HG03139 (cell line): Measurements from ENCODE around the gene USP17L20.
"Not testable (repeated sequence)": the region's sequence is repeated elsewhere in the genome, so short reads cannot be mapped to it uniquely, and the experiment has no call there.

Experiments used
- ATAC-seq: cut with Tn5 transposase; IDR thresholded peaks from one replicate; pipeline ENCODE4 v1.9.1; 2021; ENCODE audit not compliant: unreplicated experiment

Gene USP17L20, protein sequence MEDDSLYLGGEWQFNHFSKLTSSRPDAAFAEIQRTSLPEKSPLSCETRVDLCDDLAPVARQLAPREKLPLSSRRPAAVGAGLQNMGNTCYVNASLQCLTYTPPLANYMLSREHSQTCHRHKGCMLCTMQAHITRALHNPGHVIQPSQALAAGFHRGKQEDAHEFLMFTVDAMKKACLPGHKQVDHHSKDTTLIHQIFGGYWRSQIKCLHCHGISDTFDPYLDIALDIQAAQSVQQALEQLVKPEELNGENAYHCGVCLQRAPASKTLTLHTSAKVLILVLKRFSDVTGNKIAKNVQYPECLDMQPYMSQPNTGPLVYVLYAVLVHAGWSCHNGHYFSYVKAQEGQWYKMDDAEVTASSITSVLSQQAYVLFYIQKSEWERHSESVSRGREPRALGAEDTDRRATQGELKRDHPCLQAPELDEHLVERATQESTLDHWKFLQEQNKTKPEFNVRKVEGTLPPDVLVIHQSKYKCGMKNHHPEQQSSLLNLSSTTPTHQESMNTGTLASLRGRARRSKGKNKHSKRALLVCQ

DNA sequence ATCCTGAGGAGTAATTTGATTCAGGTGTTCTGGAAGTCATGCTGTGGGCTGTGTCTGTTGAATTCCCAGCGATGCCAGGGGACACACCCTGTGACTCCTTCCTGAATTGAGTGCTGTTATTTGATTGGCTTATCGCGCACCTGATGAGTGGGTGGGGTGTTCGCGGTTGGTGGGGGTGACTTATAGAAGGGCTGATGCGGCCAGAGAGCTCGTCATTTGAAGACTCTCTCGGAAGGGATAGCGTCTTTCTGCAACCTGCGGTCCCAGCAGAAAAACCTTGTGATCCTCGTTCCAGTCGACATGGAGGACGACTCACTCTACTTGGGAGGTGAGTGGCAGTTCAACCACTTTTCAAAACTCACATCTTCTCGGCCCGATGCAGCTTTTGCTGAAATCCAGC, at the start of gene USP17L20:
Gene USP17L20 (plus strand): TSS at position 301 of the 400 bp plus-strand sequence. CDS start 0 bp downstream, at position 301.
- ATAC-seq = not testable (repeated sequence)

DNA sequence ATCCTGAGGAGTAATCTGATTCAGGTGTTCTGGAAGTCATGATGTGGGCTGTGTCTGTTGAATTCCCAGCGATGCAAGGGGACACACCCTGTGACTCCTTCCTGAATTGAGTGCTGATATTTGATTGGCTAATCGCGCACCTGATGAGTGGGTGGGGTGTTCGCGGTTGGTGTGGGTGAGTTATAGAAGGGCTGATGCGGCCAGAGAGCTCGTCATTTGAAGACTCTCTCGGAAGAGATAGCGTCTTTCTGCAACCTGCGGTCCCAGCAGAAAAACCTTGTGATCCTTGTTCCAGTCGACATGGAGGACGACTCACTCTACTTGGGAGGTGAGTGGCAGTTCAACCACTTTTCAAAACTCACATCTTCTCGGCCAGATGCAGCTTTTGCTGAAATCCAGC, 47.6 kb upstream of the USP17L20 start, which contains the start of gene USP17L10:
Gene USP17L10 (plus strand): TSS at position 301 of the 400 bp plus-strand sequence. CDS start 0 bp downstream, at position 301.
- not testable (repeated sequence) for ATAC-seq

DNA sequence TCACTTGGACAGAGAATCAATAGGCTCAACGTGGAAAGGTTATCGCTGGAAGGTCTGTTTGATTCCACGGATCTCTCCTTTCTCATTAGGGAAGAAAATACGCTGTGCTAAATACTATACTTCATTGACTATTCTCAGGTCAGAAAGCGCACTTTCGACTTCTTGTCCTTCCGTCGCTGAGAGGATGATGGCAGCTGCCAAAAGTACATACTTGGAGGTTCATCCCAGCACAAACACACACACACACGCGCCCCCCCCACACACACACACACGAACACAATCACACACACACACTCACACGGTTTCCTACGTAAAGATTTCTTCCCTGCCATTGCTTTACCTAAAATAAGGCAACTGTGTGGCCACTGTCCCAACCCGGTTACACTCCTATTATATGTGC, 43.2 kb upstream of the USP17L20 start:
- not testable (repeated sequence) for ATAC-seq

DNA sequence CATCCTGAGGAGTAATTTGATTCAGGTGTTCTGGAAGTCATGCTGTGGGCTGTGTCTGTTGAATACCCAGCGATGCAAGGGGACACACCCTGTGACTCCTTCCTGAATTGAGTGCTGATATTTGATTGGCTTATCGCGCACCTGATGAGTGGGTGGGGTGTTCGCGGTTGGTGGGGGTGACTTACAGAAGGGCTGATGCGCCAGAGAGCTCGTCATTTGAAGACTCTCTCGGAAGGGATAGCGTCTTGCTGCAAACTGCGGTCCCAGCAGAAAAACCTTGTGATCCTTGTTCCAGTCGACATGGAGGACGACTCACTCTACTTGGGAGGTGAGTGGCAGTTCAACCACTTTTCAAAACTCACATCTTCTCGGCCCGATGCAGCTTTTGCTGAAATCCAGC, 42.8 kb upstream of the USP17L20 start, which contains the start of gene USP17L11:
Gene USP17L11 (plus strand): TSS at position 301 of the 400 bp plus-strand sequence. CDS start 0 bp downstream, at position 301.
- not testable (repeated sequence) for ATAC-seq

DNA sequence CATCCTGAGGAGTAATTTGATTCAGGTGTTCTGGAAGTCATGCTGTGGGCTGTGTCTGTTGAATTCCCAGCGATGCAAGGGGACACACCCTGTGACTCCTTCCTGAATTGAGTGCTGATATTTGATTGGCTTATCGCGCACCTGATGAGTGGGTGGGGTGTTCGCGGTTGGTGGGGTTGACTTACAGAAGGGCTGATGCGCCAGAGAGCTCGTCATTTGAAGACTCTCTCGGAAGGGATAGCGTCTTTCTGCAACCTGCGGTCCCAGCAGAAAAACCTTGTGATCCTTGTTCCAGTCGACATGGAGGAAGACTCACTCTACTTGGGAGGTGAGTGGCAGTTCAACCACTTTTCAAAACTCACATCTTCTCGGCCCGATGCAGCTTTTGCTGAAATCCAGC, 38.1 kb upstream of the USP17L20 start, which contains the start of gene USP17L12:
Gene USP17L12 (plus strand): TSS at position 301 of the 400 bp plus-strand sequence. CDS start 0 bp downstream, at position 301.
- ATAC-seq = not testable (repeated sequence)

DNA sequence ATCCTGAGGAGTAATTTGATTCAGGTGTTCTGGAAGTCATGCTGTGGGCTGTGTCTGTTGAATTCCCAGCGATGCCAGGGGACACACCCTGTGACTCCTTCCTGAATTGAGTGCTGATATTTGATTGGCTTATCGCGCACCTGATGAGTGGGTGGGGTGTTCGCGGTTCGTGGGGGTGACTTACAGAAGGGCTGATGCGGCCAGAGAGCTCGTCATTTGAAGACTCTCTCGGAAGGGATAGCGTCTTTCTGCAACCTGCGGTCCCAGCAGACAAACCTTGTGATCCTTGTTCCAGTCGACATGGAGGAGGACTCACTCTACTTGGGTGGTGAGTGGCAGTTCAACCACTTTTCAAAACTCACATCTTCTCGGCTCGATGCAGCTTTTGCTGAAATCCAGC, 33.3 kb upstream of the USP17L20 start, which contains the start of gene USP17L13:
Gene USP17L13 (plus strand): TSS at position 301 of the 400 bp plus-strand sequence. CDS start 0 bp downstream, at position 301.
- not testable (repeated sequence) for ATAC-seq

DNA sequence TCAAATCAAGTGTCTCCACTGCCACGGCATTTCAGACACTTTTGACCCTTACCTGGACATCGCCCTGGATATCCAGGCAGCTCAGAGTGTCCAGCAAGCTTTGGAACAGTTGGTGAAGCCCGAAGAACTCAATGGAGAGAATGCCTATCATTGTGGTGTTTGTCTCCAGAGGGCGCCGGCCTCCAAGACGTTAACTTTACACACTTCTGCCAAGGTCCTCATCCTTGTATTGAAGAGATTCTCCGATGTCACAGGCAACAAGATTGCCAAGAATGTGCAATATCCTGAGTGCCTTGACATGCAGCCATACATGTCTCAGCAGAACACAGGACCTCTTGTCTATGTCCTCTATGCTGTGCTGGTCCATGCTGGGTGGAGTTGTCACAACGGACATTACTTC, 27.7 kb upstream of the USP17L20 start:
- ATAC-seq = not testable (repeated sequence)

DNA sequence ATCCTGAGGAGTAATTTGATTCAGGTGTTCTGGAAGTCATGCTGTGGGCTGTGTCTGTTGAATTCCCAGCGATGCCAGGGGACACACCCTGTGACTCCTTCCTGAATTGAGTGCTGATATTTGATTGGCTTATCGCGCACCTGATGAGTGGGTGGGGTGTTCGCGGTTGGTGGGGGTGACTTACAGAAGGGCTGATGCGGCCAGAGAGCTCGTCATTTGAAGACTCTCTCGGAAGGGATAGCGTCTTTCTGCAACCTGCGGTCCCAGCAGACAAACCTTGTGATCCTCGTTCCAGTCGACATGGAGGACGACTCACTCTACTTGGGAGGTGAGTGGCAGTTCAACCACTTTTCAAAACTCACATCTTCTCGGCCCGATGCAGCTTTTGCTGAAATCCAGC, 23.8 kb upstream of the USP17L20 start, which contains the start of gene USP17L15:
Gene USP17L15 (plus strand): TSS at position 301 of the 400 bp plus-strand sequence. CDS start 0 bp downstream, at position 301.
- not testable (repeated sequence) for ATAC-seq

DNA sequence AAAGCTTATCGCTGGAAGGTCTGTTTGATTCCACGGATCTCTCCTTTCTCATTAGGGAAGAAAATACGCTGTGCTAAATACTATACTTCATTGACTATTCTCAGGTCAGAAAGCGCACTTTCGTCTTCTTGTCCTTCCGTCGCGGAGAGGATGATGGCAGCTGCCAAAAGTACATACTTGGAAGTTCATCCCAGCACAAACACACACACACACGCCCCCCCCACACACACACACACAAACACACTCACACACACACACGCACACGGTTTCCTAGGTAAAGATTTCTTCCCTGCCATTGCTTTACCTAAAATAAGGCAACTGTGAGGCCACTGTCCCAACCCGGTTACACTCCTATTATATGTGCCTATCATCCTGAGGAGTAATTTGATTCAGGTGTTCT, 19.5 kb upstream of the USP17L20 start:
- not testable (repeated sequence) for ATAC-seq

DNA sequence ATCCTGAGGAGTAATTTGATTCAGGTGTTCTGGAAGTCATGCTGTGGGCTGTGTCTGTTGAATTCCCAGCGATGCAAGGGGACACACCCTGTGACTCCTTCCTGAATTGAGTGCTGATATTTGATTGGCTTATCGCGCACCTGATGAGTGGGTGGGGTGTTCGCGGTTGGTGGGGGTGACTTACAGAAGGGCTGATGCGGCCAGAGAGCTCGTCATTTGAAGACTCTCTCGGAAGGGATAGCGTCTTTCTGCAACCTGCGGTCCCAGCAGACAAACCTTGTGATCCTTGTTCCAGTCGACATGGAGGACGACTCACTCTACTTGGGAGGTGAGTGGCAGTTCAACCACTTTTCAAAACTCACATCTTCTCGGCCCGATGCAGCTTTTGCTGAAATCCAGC, 14.3 kb upstream of the USP17L20 start, which contains the start of gene USP17L17:
Gene USP17L17 (plus strand): TSS at position 301 of the 400 bp plus-strand sequence. CDS start 0 bp downstream, at position 301.
- ATAC-seq = not testable (repeated sequence)

DNA sequence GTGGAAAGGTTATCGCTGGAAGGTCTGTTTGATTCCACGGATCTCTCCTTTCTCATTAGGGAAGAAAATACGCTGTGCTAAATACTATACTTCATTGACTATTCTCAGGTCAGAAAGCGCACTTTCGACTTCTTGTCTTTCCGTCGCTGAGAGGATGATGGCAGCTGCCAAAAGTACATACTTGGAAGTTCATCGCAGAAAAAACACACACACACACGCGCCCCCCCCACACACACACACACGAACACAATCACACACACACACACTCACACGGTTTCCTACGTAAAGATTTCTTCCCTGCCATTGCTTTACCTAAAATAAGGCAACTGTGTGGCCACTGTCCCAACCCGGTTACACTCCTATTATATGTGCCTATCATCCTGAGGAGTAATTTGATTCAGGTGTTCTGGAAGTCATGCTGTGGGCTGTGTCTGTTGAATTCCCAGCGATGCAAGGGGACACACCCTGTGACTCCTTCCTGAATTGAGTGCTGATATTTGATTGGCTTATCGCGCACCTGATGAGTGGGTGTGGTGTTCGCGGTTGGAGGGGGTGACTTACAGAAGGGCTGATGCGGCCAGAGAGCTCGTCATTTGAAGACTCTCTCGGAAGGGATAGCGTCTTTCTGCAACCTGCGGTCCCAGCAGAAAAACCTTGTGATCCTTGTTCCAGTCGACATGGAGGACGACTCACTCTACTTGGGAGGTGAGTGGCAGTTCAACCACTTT, 9.8 kb upstream of the USP17L20 start, which contains the start of gene USP17L18:
Gene USP17L18 (plus strand): TSS at position 678 of the 728 bp plus-strand sequence. CDS start 0 bp downstream, at position 678.
- ATAC-seq = not testable (repeated sequence)

DNA sequence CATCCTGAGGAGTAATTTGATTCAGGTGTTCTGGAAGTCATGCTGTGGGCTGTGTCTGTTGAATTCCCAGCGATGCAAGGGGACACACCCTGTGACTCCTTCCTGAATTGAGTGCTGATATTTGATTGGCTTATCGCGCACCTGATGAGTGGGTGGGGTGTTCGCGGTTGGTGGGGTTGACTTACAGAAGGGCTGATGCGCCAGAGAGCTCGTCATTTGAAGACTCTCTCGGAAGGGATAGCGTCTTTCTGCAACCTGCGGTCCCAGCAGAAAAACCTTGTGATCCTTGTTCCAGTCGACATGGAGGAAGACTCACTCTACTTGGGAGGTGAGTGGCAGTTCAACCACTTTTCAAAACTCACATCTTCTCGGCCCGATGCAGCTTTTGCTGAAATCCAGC, 4.8 kb upstream of the USP17L20 start, which contains the start of gene USP17L19:
Gene USP17L19 (plus strand): TSS at position 301 of the 400 bp plus-strand sequence. CDS start 0 bp downstream, at position 301.
- not testable (repeated sequence) for ATAC-seq

DNA sequence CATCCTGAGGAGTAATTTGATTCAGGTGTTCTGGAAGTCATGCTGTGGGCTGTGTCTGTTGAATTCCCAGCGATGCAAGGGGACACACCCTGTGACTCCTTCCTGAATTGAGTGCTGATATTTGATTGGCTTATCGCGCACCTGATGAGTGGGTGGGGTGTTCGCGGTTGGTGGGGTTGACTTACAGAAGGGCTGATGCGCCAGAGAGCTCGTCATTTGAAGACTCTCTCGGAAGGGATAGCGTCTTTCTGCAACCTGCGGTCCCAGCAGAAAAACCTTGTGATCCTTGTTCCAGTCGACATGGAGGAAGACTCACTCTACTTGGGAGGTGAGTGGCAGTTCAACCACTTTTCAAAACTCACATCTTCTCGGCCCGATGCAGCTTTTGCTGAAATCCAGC, 4.6 kb downstream of the USP17L20 start, which contains the start of gene USP17L21:
Gene USP17L21 (plus strand): TSS at position 301 of the 400 bp plus-strand sequence. CDS start 0 bp downstream, at position 301.
- ATAC-seq = not testable (repeated sequence)

DNA sequence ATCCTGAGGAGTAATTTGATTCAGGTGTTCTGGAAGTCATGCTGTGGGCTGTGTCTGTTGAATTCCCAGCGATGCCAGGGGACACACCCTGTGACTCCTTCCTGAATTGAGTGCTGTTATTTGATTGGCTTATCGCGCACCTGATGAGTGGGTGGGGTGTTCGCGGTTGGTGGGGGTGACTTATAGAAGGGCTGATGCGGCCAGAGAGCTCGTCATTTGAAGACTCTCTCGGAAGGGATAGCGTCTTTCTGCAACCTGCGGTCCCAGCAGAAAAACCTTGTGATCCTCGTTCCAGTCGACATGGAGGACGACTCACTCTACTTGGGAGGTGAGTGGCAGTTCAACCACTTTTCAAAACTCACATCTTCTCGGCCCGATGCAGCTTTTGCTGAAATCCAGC, 9.4 kb downstream of the USP17L20 start, which contains the start of gene USP17L22:
Gene USP17L22 (plus strand): TSS at position 301 of the 400 bp plus-strand sequence. CDS start 0 bp downstream, at position 301.
- not testable (repeated sequence) for ATAC-seq

DNA sequence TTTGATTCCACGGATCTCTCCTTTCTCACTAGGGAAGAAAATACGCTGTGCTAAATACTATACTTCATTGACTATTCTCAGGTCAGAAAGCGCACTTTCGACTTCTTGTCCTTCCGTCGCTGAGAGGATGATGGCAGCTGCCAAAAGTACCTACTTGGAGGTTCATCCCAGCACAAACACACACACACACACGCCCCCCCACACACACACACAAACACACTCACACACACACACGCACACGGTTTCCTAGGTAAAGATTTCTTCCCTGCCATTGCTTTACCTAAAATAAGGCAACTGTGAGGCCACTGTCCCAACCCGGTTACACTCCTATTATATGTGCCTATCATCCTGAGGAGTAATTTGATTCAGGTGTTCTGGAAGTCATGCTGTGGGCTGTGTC, 13.8 kb downstream of the USP17L20 start:
- not testable (repeated sequence) for ATAC-seq
